Neural crest cell (in vitro differentiated cells): Measurements from ENCODE around the gene EP400. TPM values are rescaled to one million over a fixed set of nuclear protein-coding genes. Genes with fewer than 3 reads are reported as not detected.
A peak's percentile ranks its signal among the peaks of the same experiment; 100 is the strongest.

Source experiments
- DNase-seq: peaks from one replicate; pipeline ENCODE4 v3.0.0; 2021; ENCODE audit warnings: low read depth, mixed read lengths, low spot score
- H3K27ac Mint-ChIP-seq: one replicate; pipeline ENCODE4 v1.8.0; 2021; ENCODE audit warnings: mild to moderate bottlenecking, mixed read lengths; ENCODE audit not compliant: unreplicated experiment
- H3K27me3 Mint-ChIP-seq: 2 replicates; pipeline ENCODE4 v1.8.0; 2021; ENCODE audit warnings: low read depth, mild to moderate bottlenecking, mixed read lengths
- H3K36me3 Mint-ChIP-seq: 2 replicates; pipeline ENCODE4 v1.8.0; 2021; ENCODE audit warnings: low read depth, mild to moderate bottlenecking, mixed read lengths
- H3K4me1 Mint-ChIP-seq: 2 replicates; pipeline ENCODE4 v1.8.0; 2021; ENCODE audit warnings: mixed read lengths
- H3K4me3 Mint-ChIP-seq: one replicate; pipeline ENCODE4 v1.8.0; 2021; ENCODE audit warnings: mild to moderate bottlenecking, mixed read lengths
- H3K9me3 Mint-ChIP-seq: 2 replicates; pipeline ENCODE4 v1.8.0; 2021; ENCODE audit warnings: mixed read lengths
- CTCF ChIP-seq: fragments of 200-600 bp; sonication (generic); conservative IDR thresholded peaks from 2 replicates; pipeline ENCODE4 v1.5.0; 2021; ENCODE audit warnings: antibody characterized with exemption, mild to moderate bottlenecking
- total RNA-seq: library from RNA; stranded (reverse); gene quantifications from 2 replicates; pipeline ENCODE4 v1.2.1, GENCODE V29; 2021

The EP400 gene
- total RNA-seq, 1 donor from 2014 or later = 73.4 TPM

- Mint-ChIP-seq H3K4me3 (no peak overlapping the region), H3K4me1 (peaks cover 15% of the 10 kb centered on the region), H3K27me3 (no peaks in the 10 kb centered on the region), H3K36me3 (peaks cover 9% of the 10 kb centered on the region), H3K9me3 (no peaks in the 10 kb centered on the region), H3K27ac (peak overlapping the region; percentile 50)
- no peak for DNase-seq
- no peak for TF ChIP-seq CTCF
Measured at GRCh38 chr12:132014915-132015280, 65.2 kb downstream of the EP400 start.

GRCh38 chr12:132015686-132016430, 66.1 kb downstream of the EP400 start:
- Mint-ChIP-seq H3K27me3 (no peaks in the 10 kb centered on the region), H3K27ac (peak overlapping the region; percentile 81), H3K9me3 (no peaks in the 10 kb centered on the region), H3K4me1 (peaks cover 15% of the 10 kb centered on the region), H3K36me3 (peaks cover 12% of the 10 kb centered on the region), H3K4me3 (no peak overlapping the region)
- no peak for DNase-seq
- TF ChIP-seq CTCF = no peak

GRCh38 chr12:132018193-132018916, 68.6 kb downstream of the EP400 start:
- H3K27me3 Mint-ChIP-seq = no peaks in the 10 kb centered on the region

GRCh38 chr12:132019891-132020290, 70.1 kb downstream of the EP400 start:
- Mint-ChIP-seq H3K27me3 (no peaks in the 10 kb centered on the region), H3K36me3 (peaks cover 6% of the 10 kb centered on the region), H3K27ac (no peak overlapping the region), H3K4me1 (no peaks in the 10 kb centered on the region), H3K9me3 (no peaks in the 10 kb centered on the region), H3K4me3 (no peak overlapping the region)
- TF ChIP-seq CTCF = no peak
- no peak for DNase-seq

More at GRCh38 chr12:132018193-132018916, 68.6 kb downstream of the EP400 start:
- Mint-ChIP-seq H3K4me3 (no peak overlapping the region), H3K36me3 (peaks cover 11% of the 10 kb centered on the region), H3K27ac (no peak overlapping the region), H3K9me3 (no peaks in the 10 kb centered on the region), H3K4me1 (peaks cover 3% of the 10 kb centered on the region)
- DNase-seq = no peak
- no peak for TF ChIP-seq CTCF

- DNase-seq = no peak
- Mint-ChIP-seq H3K4me1 (no peaks in the 10 kb centered on the region), H3K27me3 (no peaks in the 10 kb centered on the region), H3K27ac (no peak overlapping the region), H3K9me3 (no peaks in the 10 kb centered on the region), H3K36me3 (peaks cover 6% of the 10 kb centered on the region), H3K4me3 (no peak overlapping the region)
- TF ChIP-seq CTCF = no peak
Measured at GRCh38 chr12:132020292-132020691, 70.5 kb downstream of the EP400 start.
